ENCODE measurements around the gene NRCAM.

NRCAM gene

DNA sequence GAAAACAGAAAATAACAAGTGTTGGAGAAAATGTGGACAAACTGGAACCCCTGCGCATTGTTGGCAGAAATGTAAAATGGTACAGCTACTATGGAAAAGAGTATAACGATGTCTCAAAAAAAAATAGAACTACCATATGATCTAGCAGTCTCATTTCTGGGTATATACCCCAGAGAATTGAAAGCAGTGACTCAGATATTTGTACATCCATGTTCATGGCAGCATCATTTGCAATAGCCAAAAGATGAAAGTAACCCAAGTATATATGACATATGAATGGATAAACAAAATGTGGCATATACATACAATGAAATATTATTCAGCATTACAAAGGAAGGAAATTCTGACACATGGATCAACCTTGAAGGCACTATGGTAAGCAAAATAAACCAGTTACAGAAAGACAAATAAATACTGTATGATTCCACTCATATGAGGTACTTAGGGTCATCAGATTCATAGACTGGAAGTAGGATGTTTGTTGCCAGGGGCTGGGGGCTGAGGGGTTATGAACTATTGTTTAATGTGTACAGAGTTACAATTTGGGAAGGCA, 4.9 kb downstream of the NRCAM start:
- Histone ChIP-seq H3K36me3 (ENCODE audit: control insufficient read depth in 1 of 2, insufficient read depth in 2 of 2, low read length in 2 of 2) (no peaks in the 10 kb centered on the region), H3K9me3 (ENCODE audit: control insufficient read depth in 1 of 2, low read length in 2 of 2) (no peaks in the 10 kb centered on the region), H3K9ac (ENCODE audit: low read depth in 1 of 2, low read length in 2 of 2) (no peak overlapping the region), H3K27ac (ENCODE audit: low read depth, low read length) (no peak overlapping the region), H3K4me1 (ENCODE audit: control insufficient read depth in 1 of 2, insufficient read depth in 2 of 2, low read length in 2 of 2) (peaks cover 0 to 3% of the 10 kb centered on the region in 2 donors), H3K4me3 (ENCODE audit: low read depth in 1 of 2, low read length in 2 of 2) (no peak overlapping the region), H3K27me3 (ENCODE audit: control insufficient read depth in 1 of 2, insufficient read depth in 2 of 2, low read length in 2 of 2) (peaks cover 28 to 43% of the 10 kb centered on the region in 2 donors)

GRCh38 chr7:108450160-108450559, 6.1 kb downstream of the NRCAM start:
- H3K27ac ChIP-seq (ENCODE audit: low read depth, low read length): no peak overlapping the region
- H3K9me3 ChIP-seq (ENCODE audit: control insufficient read depth in 1 of 2, low read length in 2 of 2): no peaks in the 10 kb centered on the region
- H3K36me3 ChIP-seq (ENCODE audit: control insufficient read depth in 1 of 2, insufficient read depth in 2 of 2, low read length in 2 of 2): no peaks in the 10 kb centered on the region
- no peak overlapping the region for H3K4me3 ChIP-seq (ENCODE audit: low read depth in 1 of 2, low read length in 2 of 2)
- H3K27me3 ChIP-seq (ENCODE audit: control insufficient read depth in 1 of 2, insufficient read depth in 2 of 2, low read length in 2 of 2): peaks cover 19 to 37% of the 10 kb centered on the region in 2 donors
- H3K9ac ChIP-seq (ENCODE audit: low read depth in 1 of 2, low read length in 2 of 2): no peak overlapping the region
- no peaks in the 10 kb centered on the region for H3K4me1 ChIP-seq (ENCODE audit: control insufficient read depth in 1 of 2, insufficient read depth in 2 of 2, low read length in 2 of 2)

GRCh38 chr7:108449521-108449920, 6.7 kb downstream of the NRCAM start:
- H3K4me1 ChIP-seq (ENCODE audit: control insufficient read depth in 1 of 2, insufficient read depth in 2 of 2, low read length in 2 of 2): no peaks in the 10 kb centered on the region
- H3K4me3 ChIP-seq (ENCODE audit: low read depth in 1 of 2, low read length in 2 of 2): no peak overlapping the region
- peaks cover 12 to 32% of the 10 kb centered on the region in 2 donors for H3K27me3 ChIP-seq (ENCODE audit: control insufficient read depth in 1 of 2, insufficient read depth in 2 of 2, low read length in 2 of 2)
- no peaks in the 10 kb centered on the region for H3K36me3 ChIP-seq (ENCODE audit: control insufficient read depth in 1 of 2, insufficient read depth in 2 of 2, low read length in 2 of 2)
- H3K9ac ChIP-seq (ENCODE audit: low read depth in 1 of 2, low read length in 2 of 2): no peak overlapping the region
- H3K9me3 ChIP-seq (ENCODE audit: control insufficient read depth in 1 of 2, low read length in 2 of 2): no peaks in the 10 kb centered on the region
- no peak overlapping the region for H3K27ac ChIP-seq (ENCODE audit: low read depth, low read length)

DNA sequence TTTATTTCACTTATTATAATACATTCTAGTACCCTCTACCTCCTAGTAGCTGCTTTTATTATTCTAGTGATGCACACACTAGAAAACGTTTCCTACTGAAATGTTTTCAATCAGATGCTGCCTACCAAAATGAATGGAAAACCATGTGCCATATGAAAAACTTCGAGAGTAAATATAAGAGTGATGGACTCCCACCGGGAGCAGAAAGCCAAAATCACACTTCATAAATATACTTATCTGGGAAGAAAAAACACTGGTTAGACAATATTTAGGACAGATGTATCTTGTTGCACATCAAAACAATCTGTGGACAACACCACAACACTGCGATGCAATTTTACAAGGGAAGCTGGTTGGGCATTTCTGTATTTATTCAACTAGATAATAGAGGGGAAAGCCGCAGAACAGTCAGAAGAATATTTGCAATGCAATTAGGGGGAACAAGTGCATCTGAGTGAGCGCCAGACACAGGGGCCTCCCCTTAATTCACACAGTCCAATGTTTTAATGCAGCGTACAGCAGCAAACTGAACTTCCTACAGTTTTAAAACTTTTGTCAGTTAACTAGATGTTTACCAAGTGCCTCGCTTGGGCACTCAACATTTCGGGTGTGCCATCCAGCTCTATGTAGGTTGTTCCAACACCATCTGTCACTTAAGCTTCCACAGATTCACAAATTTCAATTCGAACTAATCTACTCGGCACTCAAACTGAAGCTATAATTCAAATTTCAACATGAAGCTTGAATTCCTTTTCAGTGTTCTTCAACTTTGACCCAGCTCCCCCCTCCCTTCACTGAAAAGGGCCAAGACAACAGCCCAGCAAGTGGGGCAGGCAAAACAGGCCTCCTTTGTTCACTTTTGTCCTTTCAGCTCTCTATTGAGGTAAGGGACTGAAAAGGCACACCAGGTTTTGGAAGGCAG, 7.4 kb downstream of the NRCAM start:
- no peak overlapping the region for H3K4me3 ChIP-seq (ENCODE audit: low read depth in 1 of 2, low read length in 2 of 2)
- H3K27ac ChIP-seq (ENCODE audit: low read depth, low read length): no peak overlapping the region
- peaks cover 6 to 25% of the 10 kb centered on the region in 2 donors for H3K27me3 ChIP-seq (ENCODE audit: control insufficient read depth in 1 of 2, insufficient read depth in 2 of 2, low read length in 2 of 2)
- no peaks in the 10 kb centered on the region for H3K36me3 ChIP-seq (ENCODE audit: control insufficient read depth in 1 of 2, insufficient read depth in 2 of 2, low read length in 2 of 2)
- no peak overlapping the region for H3K9ac ChIP-seq (ENCODE audit: low read depth in 1 of 2, low read length in 2 of 2)
- no peaks in the 10 kb centered on the region for H3K9me3 ChIP-seq (ENCODE audit: control insufficient read depth in 1 of 2, low read length in 2 of 2)
- no peaks in the 10 kb centered on the region for H3K4me1 ChIP-seq (ENCODE audit: control insufficient read depth in 1 of 2, insufficient read depth in 2 of 2, low read length in 2 of 2)

- Histone ChIP-seq H3K4me1 (ENCODE audit: control insufficient read depth in 1 of 2, insufficient read depth in 2 of 2, low read length in 2 of 2) (no peaks in the 10 kb centered on the region), H3K4me3 (ENCODE audit: low read depth in 1 of 2, low read length in 2 of 2) (no peak overlapping the region), H3K27ac (ENCODE audit: low read depth, low read length) (no peak overlapping the region), H3K9ac (ENCODE audit: low read depth in 1 of 2, low read length in 2 of 2) (no peak overlapping the region), H3K27me3 (ENCODE audit: control insufficient read depth in 1 of 2, insufficient read depth in 2 of 2, low read length in 2 of 2) (no peaks in the 10 kb centered on the region), H3K9me3 (ENCODE audit: control insufficient read depth in 1 of 2, low read length in 2 of 2) (no peaks in the 10 kb centered on the region), H3K36me3 (ENCODE audit: control insufficient read depth in 1 of 2, insufficient read depth in 2 of 2, low read length in 2 of 2) (no peaks in the 10 kb centered on the region)
Measured at GRCh38 chr7:108442039-108442568, 14.1 kb downstream of the NRCAM start.

DNA sequence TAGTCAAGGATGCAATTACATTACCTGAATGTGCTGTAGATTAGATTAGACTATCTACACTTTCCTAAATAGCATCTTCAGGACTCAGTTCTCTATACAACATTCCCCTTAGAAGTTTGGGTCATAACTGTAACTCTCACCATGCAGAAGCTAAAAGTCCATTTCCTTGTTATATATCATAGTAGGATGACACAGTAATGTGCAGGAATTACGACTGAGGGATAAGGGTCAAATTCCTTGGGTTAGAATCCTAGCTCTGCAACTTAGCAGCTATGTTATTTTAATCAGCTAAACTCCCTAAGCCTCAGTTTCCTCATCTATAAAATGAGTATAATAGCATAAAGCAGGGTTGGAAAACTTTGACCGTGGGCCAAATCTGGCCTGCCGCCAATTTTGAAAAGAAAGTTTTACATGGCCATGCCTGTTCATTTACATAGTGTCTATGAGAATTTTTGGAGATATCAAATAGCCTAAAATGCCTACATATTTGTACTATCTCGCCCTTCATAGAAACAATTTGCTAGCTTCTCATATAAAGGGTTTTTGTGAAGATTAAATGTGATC, 14.8 kb downstream of the NRCAM start:
- Histone ChIP-seq H3K9ac (ENCODE audit: low read depth in 1 of 2, low read length in 2 of 2) (no peak overlapping the region), H3K9me3 (ENCODE audit: control insufficient read depth in 1 of 2, low read length in 2 of 2) (no peaks in the 10 kb centered on the region), H3K36me3 (ENCODE audit: control insufficient read depth in 1 of 2, insufficient read depth in 2 of 2, low read length in 2 of 2) (no peaks in the 10 kb centered on the region), H3K27ac (ENCODE audit: low read depth, low read length) (no peak overlapping the region), H3K4me1 (ENCODE audit: control insufficient read depth in 1 of 2, insufficient read depth in 2 of 2, low read length in 2 of 2) (no peaks in the 10 kb centered on the region), H3K4me3 (ENCODE audit: low read depth in 1 of 2, low read length in 2 of 2) (no peak overlapping the region), H3K27me3 (ENCODE audit: control insufficient read depth in 1 of 2, insufficient read depth in 2 of 2, low read length in 2 of 2) (no peaks in the 10 kb centered on the region)

- Histone ChIP-seq H3K9ac (ENCODE audit: low read depth in 1 of 2, low read length in 2 of 2) (no peak overlapping the region), H3K27ac (ENCODE audit: low read depth, low read length) (no peak overlapping the region), H3K9me3 (ENCODE audit: control insufficient read depth in 1 of 2, low read length in 2 of 2) (no peaks in the 10 kb centered on the region), H3K36me3 (ENCODE audit: control insufficient read depth in 1 of 2, insufficient read depth in 2 of 2, low read length in 2 of 2) (no peaks in the 10 kb centered on the region), H3K27me3 (ENCODE audit: control insufficient read depth in 1 of 2, insufficient read depth in 2 of 2, low read length in 2 of 2) (no peaks in the 10 kb centered on the region), H3K4me3 (ENCODE audit: low read depth in 1 of 2, low read length in 2 of 2) (no peak overlapping the region), H3K4me1 (ENCODE audit: control insufficient read depth in 1 of 2, insufficient read depth in 2 of 2, low read length in 2 of 2) (no peaks in the 10 kb centered on the region)
Measured at GRCh38 chr7:108440613-108441012, 15.6 kb downstream of the NRCAM start.

- H3K9me3 ChIP-seq (ENCODE audit: control insufficient read depth in 1 of 2, low read length in 2 of 2): no peaks in the 10 kb centered on the region
- no peak overlapping the region for H3K9ac ChIP-seq (ENCODE audit: low read depth in 1 of 2, low read length in 2 of 2)
- no peak overlapping the region for H3K4me3 ChIP-seq (ENCODE audit: low read depth in 1 of 2, low read length in 2 of 2)
- no peaks in the 10 kb centered on the region for H3K27me3 ChIP-seq (ENCODE audit: control insufficient read depth in 1 of 2, insufficient read depth in 2 of 2, low read length in 2 of 2)
- H3K27ac ChIP-seq (ENCODE audit: low read depth, low read length): no peak overlapping the region
- H3K36me3 ChIP-seq (ENCODE audit: control insufficient read depth in 1 of 2, insufficient read depth in 2 of 2, low read length in 2 of 2): no peaks in the 10 kb centered on the region
- H3K4me1 ChIP-seq (ENCODE audit: control insufficient read depth in 1 of 2, insufficient read depth in 2 of 2, low read length in 2 of 2): no peaks in the 10 kb centered on the region
Measured at GRCh38 chr7:108436906-108437305, 19.3 kb downstream of the NRCAM start.

DNA sequence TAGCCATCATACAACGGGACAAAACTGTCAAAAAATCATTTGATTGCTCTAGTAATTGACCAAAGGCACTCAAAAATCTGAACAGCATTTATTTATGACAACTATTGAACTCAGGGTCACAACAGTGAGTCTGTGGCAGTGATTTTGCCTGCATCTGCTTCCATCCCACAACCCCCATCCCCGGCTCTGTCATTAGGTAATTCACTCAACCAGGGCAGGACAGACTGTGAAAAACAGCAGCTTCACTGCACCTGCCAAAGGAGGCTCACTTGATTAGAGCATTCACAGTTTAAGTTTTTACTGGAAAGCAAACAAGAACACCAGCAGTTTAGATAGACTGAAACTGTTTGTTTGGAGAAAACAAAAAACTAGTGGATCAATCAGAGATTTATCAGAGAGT, 22.2 kb downstream of the NRCAM start:
- Histone ChIP-seq H3K4me3 (ENCODE audit: low read depth in 1 of 2, low read length in 2 of 2) (no peak overlapping the region), H3K4me1 (ENCODE audit: control insufficient read depth in 1 of 2, insufficient read depth in 2 of 2, low read length in 2 of 2) (no peaks in the 10 kb centered on the region), H3K27ac (ENCODE audit: low read depth, low read length) (no peak overlapping the region)

DNA sequence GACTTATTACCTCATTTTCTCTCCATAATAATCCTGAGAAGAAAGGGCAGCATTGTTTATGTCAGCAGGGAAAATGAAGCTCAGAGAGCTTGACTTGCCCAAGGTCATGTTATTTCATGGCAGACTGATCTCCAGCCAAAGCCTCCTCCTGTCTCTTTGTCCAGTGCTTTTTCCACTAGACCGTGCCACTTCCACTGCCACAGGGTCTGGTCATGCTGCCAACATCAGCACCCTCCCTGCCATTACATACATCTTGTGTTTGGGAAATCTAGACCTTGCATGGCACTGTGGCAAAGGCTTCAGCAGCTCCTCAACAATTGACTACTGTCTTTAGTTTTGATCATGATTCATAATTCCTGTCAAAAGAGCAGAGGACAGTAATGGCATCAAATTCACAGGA, 25.1 kb downstream of the NRCAM start:
- Histone ChIP-seq H3K4me1 (ENCODE audit: control insufficient read depth in 1 of 2, insufficient read depth in 2 of 2, low read length in 2 of 2) (no peaks in the 10 kb centered on the region), H3K27ac (ENCODE audit: low read depth, low read length) (no peak overlapping the region), H3K4me3 (ENCODE audit: low read depth in 1 of 2, low read length in 2 of 2) (no peak overlapping the region), H3K9me3 (ENCODE audit: control insufficient read depth in 1 of 2, low read length in 2 of 2) (no peaks in the 10 kb centered on the region), H3K27me3 (ENCODE audit: control insufficient read depth in 1 of 2, insufficient read depth in 2 of 2, low read length in 2 of 2) (no peaks in the 10 kb centered on the region), H3K9ac (ENCODE audit: low read depth in 1 of 2, low read length in 2 of 2) (no peak overlapping the region), H3K36me3 (ENCODE audit: control insufficient read depth in 1 of 2, insufficient read depth in 2 of 2, low read length in 2 of 2) (no peaks in the 10 kb centered on the region)

More for the DNA sequence above, 22.2 kb downstream of the NRCAM start:
- Histone ChIP-seq H3K27me3 (ENCODE audit: control insufficient read depth in 1 of 2, insufficient read depth in 2 of 2, low read length in 2 of 2) (no peaks in the 10 kb centered on the region), H3K36me3 (ENCODE audit: control insufficient read depth in 1 of 2, insufficient read depth in 2 of 2, low read length in 2 of 2) (no peaks in the 10 kb centered on the region), H3K9ac (ENCODE audit: low read depth in 1 of 2, low read length in 2 of 2) (no peak overlapping the region), H3K9me3 (ENCODE audit: control insufficient read depth in 1 of 2, low read length in 2 of 2) (no peaks in the 10 kb centered on the region)
